Erythroblast (primary cell): ENCODE results near the gene PRR33.

Experiments used
- GATA1 ChIP-seq: IDR thresholded peaks from 2 replicates; pipeline ENCODE4 v1.6.1; 2011; ENCODE audit warnings: low read depth, mild to moderate bottlenecking, control low read depth, low read length, moderate library complexity
- POLR2A ChIP-seq: IDR thresholded peaks from 2 replicates; pipeline ENCODE4 v1.6.1; 2011; ENCODE audit warnings: mild to moderate bottlenecking, low read length

GRCh38 chr11:1896468-1896867 lies 4.8 kb upstream of the PRR33 start:
- no peak for TF ChIP-seq POLR2A
- no peak for TF ChIP-seq GATA1
